Astrocyte of the cerebellum (primary cell): ENCODE results near the gene NKAPL.

Experiments used
- DNase-seq: peaks from one replicate; pipeline ENCODE4 v3.0.0-alpha.2; 2011; ENCODE audit warnings: low read depth
- H3K4me3 ChIP-seq: 2 replicates; pipeline ENCODE4 v1.5.1; 2011; ENCODE audit warnings: mild to moderate bottlenecking, low read depth, low read length, moderate library complexity
- in situ Hi-C: cut with HindIII; loops from 2 replicates; pipeline ENCODE4 v1.10.0; 2017; ENCODE audit warnings: low sequenced_read_pairs
- TF ChIP-seq, protein P1 (sequence below): IDR thresholded peaks from 2 replicates; pipeline ENCODE4 v1.5.1; 2012; ENCODE audit warnings: low read length, low read depth, moderate library complexity, mild to moderate bottlenecking; ENCODE audit errors: missing control alignments

NKAPL gene

GRCh38 chr6:28248916-28249315, 10.2 kb upstream of the NKAPL start:
- in situ Hi-C loops = no loop called here
- DNase-seq = no peak
- H3K4me3 ChIP-seq = no peak overlapping the region
- TF ChIP-seq, protein P1, sequence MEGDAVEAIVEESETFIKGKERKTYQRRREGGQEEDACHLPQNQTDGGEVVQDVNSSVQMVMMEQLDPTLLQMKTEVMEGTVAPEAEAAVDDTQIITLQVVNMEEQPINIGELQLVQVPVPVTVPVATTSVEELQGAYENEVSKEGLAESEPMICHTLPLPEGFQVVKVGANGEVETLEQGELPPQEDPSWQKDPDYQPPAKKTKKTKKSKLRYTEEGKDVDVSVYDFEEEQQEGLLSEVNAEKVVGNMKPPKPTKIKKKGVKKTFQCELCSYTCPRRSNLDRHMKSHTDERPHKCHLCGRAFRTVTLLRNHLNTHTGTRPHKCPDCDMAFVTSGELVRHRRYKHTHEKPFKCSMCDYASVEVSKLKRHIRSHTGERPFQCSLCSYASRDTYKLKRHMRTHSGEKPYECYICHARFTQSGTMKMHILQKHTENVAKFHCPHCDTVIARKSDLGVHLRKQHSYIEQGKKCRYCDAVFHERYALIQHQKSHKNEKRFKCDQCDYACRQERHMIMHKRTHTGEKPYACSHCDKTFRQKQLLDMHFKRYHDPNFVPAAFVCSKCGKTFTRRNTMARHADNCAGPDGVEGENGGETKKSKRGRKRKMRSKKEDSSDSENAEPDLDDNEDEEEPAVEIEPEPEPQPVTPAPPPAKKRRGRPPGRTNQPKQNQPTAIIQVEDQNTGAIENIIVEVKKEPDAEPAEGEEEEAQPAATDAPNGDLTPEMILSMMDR = no peak

DNA sequence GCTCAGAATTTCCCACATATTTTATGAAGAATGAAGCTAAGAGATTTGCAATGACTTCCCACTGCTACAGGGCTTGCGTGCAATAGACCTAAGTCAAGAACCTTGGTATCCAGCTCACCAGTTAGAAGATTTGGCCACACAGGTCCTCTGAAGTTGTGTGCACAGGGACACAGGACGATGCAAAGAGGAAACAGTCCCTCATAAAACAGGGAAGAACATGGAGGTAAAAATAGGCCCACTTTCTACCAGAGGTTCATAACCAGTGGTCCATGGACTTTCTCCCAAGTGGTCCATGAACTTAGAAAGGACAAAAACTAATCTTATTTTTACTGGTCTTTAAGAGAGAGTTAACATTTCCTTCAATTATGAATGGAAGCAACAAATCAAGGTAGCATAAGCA, 8.3 kb upstream of the NKAPL start:
- in situ Hi-C loops = no loop called here
- TF ChIP-seq, protein P1 = no peak
- DNase-seq = no peak
- H3K4me3 ChIP-seq = peak overlapping the region; percentile 73

- TF ChIP-seq, protein P1 = no peak
- in situ Hi-C loops = no loop called here
- DNase-seq = no peak
- H3K4me3 ChIP-seq = peak overlapping the region; percentile 73
Observed at GRCh38 chr6:28251661-28252008, 7.5 kb upstream of the NKAPL start.

DNA sequence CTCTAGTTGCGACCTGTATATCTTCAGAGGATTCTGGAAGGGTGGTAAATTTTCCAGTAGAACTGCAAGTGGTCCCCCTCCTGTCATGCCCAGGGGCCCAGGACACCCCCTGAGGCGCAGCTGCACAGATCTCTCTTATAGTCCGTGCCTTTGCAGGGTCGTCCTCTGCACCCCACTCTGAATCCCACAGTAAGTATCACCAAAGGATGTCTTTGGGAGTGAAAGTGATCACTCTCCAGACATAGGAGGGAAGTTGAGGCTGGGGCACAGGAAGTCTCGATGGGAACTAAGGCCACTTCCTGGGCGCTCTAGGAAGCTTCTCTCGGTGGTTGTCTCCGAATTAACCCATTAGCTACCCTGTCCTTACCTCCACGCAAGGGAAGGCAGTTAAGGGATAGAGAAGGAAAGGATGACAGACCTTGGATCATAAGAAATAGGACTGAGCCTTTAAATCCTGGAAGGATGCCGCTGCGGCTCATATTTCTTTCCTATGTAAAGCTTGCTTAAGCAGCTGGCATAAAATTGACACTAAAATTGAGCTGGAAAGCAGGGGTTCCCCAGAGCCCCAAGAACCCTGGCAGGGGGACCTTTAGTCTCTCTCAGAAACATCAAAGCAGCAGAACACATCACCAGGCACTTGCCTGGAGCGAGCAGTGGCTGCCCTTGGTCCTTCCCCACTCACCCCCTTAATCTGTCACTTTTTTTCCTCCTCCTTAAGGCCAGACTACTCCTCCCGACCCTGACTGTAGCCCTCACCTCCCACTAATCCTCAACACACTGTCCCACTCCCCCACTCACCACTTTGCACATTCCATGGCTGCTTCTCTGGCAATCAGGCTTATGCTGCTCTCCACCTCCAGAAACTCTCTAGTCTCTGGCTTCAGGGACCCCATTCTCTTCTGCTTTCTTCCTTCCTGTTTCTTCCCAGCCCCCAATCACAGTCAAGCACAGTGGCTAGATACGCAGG, 6.8 kb upstream of the NKAPL start, which contains the start of gene ZKSCAN4:
Gene ZKSCAN4 (minus strand): TSS at position 261 of the 967 bp plus-strand sequence. CDS start 289 bp downstream, outside the sequence.
- H3K4me3 ChIP-seq = peak within 1 kb of the TSS; percentile 73
- TF ChIP-seq, protein P1 = no peak
- DNase-seq = peak; percentile 86
- in situ Hi-C loops = no loop called here

- TF ChIP-seq, protein P1 = no peak
- DNase-seq = no peak
- in situ Hi-C loops = no loop called here
- H3K4me3 ChIP-seq = no peak overlapping the region
Observed at GRCh38 chr6:28254121-28254519, 5.0 kb upstream of the NKAPL start.

DNA sequence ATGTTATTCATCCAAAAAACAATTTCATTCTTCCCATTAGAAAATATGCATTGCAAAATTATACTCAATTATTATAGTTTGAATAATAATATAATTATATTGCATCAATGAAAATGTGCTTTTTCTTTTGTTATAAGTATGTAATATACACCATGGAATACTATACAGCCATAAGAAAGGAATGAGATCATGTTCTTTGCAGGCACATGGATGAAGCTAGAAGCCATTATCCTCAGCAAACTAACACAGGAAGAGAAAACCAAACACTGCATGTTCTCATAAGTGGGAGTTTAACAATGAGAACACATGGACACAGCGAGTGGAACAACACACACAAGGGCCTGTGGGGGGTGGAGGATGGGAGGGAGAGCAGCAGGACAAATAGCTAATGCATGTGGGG, 2.1 kb upstream of the NKAPL start:
- H3K4me3 ChIP-seq = no peak overlapping the region
- in situ Hi-C loops = no loop called here
- DNase-seq = no peak
- TF ChIP-seq, protein P1 = no peak
